PC-3 (cell line): ENCODE data around the gene ASB9.

Experiments
- EZH2 ChIP-seq: fragments of 300-600 bp; sonication (generic); IDR thresholded peaks from one replicate; pipeline ENCODE4 v1.6.1; 2017; ENCODE audit warnings: antibody characterized with exemption, mild to moderate bottlenecking, low read length; ENCODE audit not compliant: unreplicated experiment
- EZH2phosphoT487 ChIP-seq: fragments of 300-600 bp; sonication (generic); IDR thresholded peaks from 2 replicates; pipeline ENCODE4 v1.6.1; 2018; ENCODE audit warnings: mild to moderate bottlenecking, antibody characterized with exemption, low read length, borderline replicate concordance
- TF ChIP-seq, protein P1 (sequence below): fragments of 300-600 bp; sonication (generic); conservative IDR thresholded peaks from 2 replicates; pipeline ENCODE4 v1.5.1; 2017; ENCODE audit warnings: antibody characterized with exemption, low read depth, mild to moderate bottlenecking, low read length

DNA sequence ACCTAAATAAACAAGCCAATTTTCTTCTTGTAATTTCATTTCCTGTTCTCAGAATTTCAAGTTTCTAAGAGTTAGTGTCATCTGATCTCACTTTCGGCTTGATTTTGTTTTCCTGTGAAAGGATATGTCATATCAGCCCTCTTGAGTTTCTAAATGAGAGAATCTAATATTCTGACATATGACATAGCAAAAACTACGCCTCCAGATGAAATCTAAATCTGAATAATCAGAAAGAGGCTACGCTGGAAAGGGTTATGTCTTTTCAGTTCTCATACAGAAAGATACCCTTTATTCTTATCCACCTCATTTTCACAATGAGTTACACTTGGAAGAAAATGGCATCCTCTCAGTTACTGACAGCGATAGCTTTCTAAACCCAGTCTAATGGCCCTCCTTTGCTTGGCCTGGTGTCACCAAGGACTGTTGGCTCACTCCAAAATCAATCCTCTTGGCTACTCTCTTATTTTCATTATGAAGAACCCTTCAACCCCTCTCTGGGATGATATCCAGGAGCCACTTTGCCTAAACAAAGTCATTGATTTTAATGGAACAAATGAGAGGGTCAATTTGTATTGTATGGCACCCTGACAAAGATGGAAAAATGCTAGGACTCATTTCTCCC is 65.6 kb downstream of the ASB9 start:
- TF ChIP-seq, protein P1, sequence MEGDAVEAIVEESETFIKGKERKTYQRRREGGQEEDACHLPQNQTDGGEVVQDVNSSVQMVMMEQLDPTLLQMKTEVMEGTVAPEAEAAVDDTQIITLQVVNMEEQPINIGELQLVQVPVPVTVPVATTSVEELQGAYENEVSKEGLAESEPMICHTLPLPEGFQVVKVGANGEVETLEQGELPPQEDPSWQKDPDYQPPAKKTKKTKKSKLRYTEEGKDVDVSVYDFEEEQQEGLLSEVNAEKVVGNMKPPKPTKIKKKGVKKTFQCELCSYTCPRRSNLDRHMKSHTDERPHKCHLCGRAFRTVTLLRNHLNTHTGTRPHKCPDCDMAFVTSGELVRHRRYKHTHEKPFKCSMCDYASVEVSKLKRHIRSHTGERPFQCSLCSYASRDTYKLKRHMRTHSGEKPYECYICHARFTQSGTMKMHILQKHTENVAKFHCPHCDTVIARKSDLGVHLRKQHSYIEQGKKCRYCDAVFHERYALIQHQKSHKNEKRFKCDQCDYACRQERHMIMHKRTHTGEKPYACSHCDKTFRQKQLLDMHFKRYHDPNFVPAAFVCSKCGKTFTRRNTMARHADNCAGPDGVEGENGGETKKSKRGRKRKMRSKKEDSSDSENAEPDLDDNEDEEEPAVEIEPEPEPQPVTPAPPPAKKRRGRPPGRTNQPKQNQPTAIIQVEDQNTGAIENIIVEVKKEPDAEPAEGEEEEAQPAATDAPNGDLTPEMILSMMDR: no peak
- TF ChIP-seq EZH2 (no peak), EZH2phosphoT487 (no peak)
